Neural cell (in vitro differentiated cells): ENCODE data around the gene TULP4.

Source experiments
- EP300 ChIP-seq: fragments of 450-650 bp; conservative IDR thresholded peaks from 2 replicates; pipeline ENCODE4 v1.6.1; 2014; ENCODE audit warnings: antibody characterized with exemption, mild to moderate bottlenecking, moderate library complexity; ENCODE audit not compliant: poor library complexity, severe bottlenecking
- EZH2 ChIP-seq: fragments of 200-600, 300-800 bp; shearing (Covaris generic), sonication (generic); IDR thresholded peaks from 2 replicates; pipeline ENCODE4 v1.6.1; 2014; ENCODE audit warnings: antibody characterized with exemption, low read length, borderline replicate concordance, mild to moderate bottlenecking; ENCODE audit not compliant: insufficient read depth, poor library complexity, severe bottlenecking
- MXI1 ChIP-seq: fragments of 450-650 bp; conservative IDR thresholded peaks from 2 replicates; pipeline ENCODE4 v1.6.1; 2014; ENCODE audit warnings: antibody characterized with exemption, mild to moderate bottlenecking; ENCODE audit not compliant: poor library complexity, severe bottlenecking
- POLR2AphosphoS5 ChIP-seq: IDR thresholded peaks from 2 replicates; pipeline ENCODE4 v1.6.1; 2012
- RAD21 ChIP-seq: fragments of 450-650 bp; conservative IDR thresholded peaks from 2 replicates; pipeline ENCODE4 v1.6.1; 2014; ENCODE audit warnings: antibody characterized with exemption, mild to moderate bottlenecking, moderate library complexity
- TAF1 ChIP-seq: IDR thresholded peaks from 2 replicates; pipeline ENCODE4 v1.6.1; 2012; ENCODE audit warnings: low read depth
- TF ChIP-seq, protein P1 (sequence below): fragments of 450-650 bp; IDR thresholded peaks from 2 replicates; pipeline ENCODE4 v1.5.1; 2014; ENCODE audit warnings: antibody characterized with exemption, mild to moderate bottlenecking, moderate library complexity; ENCODE audit not compliant: poor library complexity, severe bottlenecking
- TF ChIP-seq, protein P2 (sequence below): IDR thresholded peaks from 2 replicates; pipeline ENCODE4 v1.6.1; 2012; ENCODE audit warnings: borderline replicate concordance

DNA sequence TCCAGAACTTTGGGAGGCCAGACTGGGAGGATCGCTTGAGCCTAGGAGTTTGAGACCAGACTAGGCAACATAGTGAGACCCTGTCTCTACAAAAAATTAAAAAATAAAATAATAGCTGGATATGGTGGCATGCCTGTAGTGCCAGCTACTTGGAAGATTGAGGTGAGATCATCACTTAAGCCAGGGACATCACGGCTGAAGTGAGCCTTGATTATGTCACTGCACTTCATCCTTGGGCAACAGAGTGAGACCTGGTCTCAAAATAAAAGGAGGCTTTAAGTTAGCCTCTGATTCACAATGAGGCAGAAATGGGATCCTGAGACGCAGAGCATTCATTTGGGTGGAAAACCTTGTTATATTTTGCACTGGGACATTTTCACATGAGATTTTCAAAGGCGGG is 57.0 kb downstream of the TULP4 start:
- TF ChIP-seq POLR2AphosphoS5 (no peak), EP300 (no peak), EZH2 (no peak), TAF1 (no peak), RAD21 (no peak), MXI1 (no peak)
- TF ChIP-seq, protein P1, sequence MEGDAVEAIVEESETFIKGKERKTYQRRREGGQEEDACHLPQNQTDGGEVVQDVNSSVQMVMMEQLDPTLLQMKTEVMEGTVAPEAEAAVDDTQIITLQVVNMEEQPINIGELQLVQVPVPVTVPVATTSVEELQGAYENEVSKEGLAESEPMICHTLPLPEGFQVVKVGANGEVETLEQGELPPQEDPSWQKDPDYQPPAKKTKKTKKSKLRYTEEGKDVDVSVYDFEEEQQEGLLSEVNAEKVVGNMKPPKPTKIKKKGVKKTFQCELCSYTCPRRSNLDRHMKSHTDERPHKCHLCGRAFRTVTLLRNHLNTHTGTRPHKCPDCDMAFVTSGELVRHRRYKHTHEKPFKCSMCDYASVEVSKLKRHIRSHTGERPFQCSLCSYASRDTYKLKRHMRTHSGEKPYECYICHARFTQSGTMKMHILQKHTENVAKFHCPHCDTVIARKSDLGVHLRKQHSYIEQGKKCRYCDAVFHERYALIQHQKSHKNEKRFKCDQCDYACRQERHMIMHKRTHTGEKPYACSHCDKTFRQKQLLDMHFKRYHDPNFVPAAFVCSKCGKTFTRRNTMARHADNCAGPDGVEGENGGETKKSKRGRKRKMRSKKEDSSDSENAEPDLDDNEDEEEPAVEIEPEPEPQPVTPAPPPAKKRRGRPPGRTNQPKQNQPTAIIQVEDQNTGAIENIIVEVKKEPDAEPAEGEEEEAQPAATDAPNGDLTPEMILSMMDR = no peak
- TF ChIP-seq, protein P2, sequence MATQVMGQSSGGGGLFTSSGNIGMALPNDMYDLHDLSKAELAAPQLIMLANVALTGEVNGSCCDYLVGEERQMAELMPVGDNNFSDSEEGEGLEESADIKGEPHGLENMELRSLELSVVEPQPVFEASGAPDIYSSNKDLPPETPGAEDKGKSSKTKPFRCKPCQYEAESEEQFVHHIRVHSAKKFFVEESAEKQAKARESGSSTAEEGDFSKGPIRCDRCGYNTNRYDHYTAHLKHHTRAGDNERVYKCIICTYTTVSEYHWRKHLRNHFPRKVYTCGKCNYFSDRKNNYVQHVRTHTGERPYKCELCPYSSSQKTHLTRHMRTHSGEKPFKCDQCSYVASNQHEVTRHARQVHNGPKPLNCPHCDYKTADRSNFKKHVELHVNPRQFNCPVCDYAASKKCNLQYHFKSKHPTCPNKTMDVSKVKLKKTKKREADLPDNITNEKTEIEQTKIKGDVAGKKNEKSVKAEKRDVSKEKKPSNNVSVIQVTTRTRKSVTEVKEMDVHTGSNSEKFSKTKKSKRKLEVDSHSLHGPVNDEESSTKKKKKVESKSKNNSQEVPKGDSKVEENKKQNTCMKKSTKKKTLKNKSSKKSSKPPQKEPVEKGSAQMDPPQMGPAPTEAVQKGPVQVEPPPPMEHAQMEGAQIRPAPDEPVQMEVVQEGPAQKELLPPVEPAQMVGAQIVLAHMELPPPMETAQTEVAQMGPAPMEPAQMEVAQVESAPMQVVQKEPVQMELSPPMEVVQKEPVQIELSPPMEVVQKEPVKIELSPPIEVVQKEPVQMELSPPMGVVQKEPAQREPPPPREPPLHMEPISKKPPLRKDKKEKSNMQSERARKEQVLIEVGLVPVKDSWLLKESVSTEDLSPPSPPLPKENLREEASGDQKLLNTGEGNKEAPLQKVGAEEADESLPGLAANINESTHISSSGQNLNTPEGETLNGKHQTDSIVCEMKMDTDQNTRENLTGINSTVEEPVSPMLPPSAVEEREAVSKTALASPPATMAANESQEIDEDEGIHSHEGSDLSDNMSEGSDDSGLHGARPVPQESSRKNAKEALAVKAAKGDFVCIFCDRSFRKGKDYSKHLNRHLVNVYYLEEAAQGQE = no peak
